HG03521 (cell line): ENCODE results near the gene GALNT10.

Source experiments
- ATAC-seq: cut with Tn5 transposase; IDR thresholded peaks from one replicate; pipeline ENCODE4 v1.9.1; 2021; ENCODE audit warnings: mild to moderate bottlenecking, moderate library complexity; ENCODE audit not compliant: unreplicated experiment

The GALNT10 gene

GRCh38 chr5:154202379-154203260 is 12.1 kb downstream of the GALNT10 start:
- ATAC-seq: peak; percentile 96

DNA sequence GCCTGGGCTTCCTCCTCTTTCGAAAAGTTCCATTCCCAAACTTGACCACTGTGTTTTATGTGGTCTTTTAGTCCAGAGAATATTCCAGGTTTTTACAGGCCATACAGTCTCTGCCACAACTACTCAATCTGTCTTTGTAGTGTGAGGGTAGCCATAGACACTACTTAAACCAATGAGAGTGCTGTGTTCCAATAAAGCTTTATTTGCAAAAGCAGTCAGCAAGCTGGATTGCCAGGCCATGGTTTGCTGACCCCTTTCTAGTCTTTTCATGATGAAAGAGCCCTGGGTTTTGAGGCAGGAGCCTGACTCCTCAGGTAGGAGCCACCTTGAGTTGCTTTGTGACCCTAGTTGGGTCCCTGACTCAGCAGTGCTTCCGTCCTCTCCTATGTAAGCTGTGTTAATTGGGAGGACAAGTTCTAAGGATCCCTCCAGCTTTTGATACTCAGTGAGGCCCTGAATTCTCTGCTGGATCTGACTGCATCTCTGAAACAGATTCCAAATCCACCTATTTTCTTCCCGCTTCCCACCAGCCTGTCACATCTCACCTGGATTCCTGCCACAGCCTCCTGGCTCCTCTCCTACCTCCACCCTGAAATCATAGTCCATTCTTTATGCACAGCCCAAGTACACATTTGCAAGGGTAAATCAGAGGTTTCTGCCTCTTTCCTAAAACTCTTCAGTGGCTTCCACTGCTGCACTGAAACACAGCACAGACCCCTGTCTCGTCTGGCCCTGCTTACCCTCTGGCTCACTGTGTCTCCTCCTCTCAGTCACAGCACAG is 13.5 kb downstream of the GALNT10 start:
- no peak for ATAC-seq

DNA sequence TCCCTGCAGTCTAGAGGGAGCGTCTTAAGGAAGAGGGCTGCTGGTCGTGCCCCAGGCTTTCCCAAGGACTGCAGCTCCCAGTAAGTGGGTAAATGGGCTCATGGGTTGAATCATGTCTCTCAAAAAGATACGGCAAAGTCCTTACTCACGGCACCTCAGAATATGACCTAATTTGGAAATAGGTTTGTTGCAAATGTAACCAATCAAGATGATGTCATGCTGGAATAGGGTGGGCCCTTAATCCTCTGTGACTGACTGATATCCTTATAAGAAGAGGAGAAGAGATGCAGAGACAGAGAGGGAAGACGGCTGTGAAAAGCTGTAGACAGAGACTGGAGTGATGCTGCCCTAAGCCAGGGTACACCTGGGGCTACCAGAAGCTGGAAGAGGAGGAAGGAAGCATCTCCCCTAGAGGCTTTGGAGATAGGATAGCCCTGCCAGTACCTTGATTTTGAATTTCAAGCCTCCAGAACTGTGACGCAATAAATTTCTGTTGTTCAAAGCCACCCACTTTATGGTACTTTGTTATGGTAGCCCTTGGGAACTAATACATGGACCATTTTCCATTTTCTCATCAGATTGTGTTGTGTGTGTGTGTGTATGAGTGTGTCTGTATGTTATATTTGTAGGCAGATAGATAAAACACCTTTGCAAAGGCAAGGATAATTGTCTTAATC is 15.0 kb downstream of the GALNT10 start:
- ATAC-seq: no peak

DNA sequence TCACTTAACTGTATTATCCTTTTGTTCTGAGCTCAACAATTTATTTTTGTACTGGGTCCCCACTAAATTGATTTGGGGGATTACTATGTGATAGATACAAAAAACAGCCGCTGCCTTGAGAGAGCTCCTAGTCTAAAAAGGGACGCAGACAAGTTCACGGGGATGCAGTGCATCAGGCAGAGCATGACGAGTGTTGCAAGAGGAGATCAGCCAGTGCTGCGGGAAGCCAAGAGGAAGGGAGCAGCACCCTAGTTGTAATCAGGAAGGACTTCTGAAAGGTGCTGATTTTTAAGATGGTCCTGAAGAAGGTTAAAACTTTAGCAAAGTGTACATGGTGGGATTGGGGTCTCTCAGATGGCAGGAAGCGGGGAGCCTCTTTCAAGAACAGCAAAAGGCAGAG is 15.8 kb downstream of the GALNT10 start:
- ATAC-seq: no peak

- ATAC-seq: no peak
Measured at GRCh38 chr5:154207204-154207603, 16.7 kb downstream of the GALNT10 start.

DNA sequence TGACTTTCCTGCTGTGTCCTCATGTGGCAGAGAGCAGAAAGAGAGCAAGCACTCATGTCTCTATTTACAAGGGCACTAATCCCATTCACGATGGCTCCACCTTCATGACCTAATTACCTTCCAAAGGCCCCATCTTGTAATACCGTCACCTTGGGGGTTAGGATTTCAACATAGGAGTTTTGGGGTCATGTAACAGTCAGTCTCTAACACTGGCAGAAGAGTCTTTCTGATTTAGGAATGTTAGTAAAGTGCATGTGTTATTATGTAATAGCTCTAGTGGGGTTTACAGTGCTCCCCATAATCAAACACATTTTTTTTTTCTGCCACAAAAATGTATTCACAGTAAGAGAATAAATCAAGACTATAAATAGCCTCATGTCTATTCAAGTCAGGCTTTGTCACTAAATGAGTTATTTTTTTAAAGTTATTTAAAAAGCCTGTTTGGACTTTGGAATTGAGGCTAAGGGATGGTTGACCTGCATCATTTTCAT is 19.1 kb downstream of the GALNT10 start:
- no peak for ATAC-seq

DNA sequence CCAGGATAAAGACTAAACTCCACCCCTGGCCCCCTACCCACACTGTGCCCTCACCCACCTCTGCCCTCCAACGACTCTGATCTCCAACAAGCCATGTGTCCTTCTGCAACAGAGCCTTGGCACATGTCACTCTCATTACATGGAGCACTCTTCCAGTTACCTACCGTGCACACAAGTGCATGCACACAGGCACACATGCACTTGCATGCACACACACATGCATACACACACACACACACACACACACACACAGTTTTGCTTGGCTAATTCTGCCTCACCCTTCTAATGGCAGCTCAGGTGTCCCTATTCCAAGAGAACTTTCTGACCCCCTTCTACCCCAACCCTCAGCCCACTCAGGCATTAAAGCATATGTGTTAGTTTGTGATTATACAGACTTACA is 19.6 kb downstream of the GALNT10 start:
- ATAC-seq: no peak

GRCh38 chr5:154211641-154212390 is 21.3 kb downstream of the GALNT10 start:
- ATAC-seq: no peak

DNA sequence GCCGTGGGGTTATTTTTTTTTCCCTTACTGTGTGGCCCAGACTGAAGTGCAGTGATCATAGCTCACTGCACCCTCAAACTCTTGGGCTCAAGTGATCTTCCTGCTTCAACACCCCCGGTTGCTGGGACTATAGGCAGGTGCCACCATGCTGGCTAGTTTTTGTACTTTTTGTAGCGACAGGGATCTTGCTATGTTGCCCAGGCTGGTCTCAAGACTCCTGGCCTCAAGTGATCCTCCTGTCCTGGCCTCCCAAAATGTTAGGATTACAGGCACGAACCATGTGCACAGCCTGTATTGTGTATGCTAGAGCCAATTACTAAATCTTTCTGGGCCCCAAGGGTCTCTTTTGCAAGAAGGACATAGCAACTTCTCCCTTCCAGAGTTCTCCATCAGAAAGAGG is 23.1 kb downstream of the GALNT10 start:
- no peak for ATAC-seq

DNA sequence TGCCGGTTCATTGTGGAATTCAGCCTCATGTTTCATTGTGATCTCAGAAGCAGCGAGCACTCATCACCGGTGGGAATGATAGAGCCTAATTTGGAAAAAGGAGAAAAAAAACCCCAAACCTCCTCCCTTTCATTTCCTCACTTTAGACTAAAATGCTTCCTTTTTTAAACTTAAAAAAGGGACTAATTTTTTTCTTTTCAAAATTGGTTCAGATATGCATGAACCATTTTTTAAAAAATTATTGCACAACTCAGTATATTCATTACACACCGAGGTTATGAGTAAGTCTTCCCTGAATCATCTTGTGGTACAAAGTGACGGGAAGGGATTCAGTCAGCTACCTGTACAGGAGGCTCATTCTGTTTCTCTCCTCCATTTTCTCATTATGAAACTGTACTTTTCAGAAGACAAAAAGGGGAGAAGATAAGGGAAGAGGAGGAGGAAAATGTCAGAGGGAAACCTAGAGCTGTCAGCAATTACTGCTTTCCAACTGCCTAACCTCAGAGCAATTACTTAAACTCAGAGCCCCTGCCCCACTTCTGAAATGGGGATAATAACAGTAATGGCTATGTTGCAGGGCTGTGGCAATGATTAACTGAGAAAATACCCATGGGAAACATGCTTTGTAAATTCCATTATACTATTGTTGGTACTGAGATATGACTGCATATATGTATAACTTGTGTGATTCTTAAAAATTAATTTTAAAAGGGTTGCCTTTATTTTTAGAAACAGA is 24.0 kb downstream of the GALNT10 start:
- peak; percentile 58 for ATAC-seq

- ATAC-seq: no peak
Measured at GRCh38 chr5:154215571-154216325, 25.2 kb downstream of the GALNT10 start.

GRCh38 chr5:154217462-154217861 is 26.9 kb downstream of the GALNT10 start:
- no peak for ATAC-seq

GRCh38 chr5:154218786-154219185 is 28.3 kb downstream of the GALNT10 start:
- no peak for ATAC-seq

DNA sequence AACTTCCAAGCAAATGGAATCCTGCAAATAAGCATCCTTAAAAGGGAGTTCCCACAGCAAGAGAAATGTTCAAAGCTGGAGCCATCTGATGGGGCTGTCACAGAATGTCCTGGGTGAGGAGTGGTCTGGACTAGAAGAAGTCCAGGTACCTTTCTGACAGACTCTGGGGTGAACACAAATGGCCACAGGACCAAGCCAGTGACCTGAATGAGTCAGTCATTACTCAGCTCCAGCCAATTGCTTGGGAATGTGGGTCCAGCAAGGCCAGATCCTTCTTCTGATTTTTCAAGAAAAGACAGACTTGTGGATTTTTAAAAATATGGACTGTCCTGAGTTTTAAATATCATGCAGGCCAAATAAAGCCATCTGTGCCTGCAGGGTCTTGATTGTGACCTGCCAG is 30.1 kb downstream of the GALNT10 start:
- no peak for ATAC-seq

GRCh38 chr5:154221371-154221896 is 30.9 kb downstream of the GALNT10 start:
- ATAC-seq: peak; percentile 75

DNA sequence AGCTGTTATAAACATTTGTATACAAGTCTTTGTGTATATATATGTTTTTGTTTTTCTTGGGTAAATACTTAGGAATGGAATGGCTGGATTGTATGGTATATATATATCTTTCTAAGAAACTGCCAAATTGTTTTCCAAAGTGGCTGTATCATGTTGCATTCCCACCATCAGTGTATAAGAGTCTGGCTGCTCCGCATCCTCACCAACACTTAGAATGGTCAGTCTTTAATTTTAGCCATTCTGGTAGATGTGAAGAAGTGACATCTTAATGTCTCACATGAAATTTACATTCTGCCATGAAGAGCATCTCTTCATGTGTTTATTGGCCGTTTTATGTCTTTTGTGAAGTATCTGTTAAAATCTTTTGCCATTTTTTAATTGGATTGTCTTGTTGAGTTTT is 31.9 kb downstream of the GALNT10 start:
- no peak for ATAC-seq

- no peak for ATAC-seq
Measured at GRCh38 chr5:154223320-154223719, 32.8 kb downstream of the GALNT10 start.

- no peak for ATAC-seq
Measured at GRCh38 chr5:154227090-154227489, 36.6 kb downstream of the GALNT10 start.

DNA sequence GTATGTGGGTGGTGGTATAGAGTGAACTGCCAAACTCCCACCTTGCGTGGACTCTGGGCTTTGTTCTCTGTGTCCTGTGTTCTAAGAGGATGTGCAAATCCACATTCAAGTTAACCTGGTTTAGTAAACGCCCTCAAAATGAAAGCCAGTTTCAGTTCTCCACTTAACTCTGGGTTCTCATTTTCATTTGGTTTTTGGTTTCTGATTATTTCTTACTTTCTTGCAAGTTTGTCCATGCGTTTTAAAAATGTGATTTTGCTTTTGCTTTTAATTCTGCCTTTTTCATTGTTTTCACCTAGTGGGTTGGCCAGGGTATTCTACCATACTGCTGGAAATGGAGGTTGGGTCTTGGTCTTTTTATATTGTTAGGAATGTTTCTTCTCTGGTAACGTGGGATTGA is 38.2 kb downstream of the GALNT10 start:
- peak; percentile 91 for ATAC-seq
